ENCODE data around the gene ID2.
A peak's percentile ranks its signal among the peaks of the same experiment; 100 is the strongest.

Gene ID2

DNA sequence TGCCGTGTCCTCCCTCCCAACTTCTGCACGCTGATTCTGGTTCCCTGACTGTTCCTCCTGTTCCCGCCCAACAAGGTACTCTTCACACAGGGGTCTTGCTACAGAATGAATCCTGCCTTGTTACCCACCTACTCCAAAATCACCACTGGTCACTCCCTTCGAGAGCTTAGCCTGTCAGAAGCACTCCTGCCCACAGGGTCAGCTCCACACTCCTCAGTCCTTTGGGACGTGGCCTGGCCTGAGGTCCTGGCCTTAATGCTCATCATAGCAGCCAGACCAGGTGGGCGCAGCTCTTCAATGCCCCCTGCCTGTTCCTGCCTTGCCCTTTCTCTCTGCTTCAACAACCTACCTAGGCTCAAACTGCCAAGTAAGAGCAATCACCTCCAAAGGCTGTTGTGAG, 27.8 kb upstream of the ID2 start:
- no peaks in the 10 kb centered on the region for H4K20me1 ChIP-seq
- no peak for TF ChIP-seq Cebpa-rat (IDR thresholded peaks at IDR 0.05)
- H3K36me3 ChIP-seq, result no peaks in the 10 kb centered on the region
- no peaks in the 10 kb centered on the region for H3K9me3 ChIP-seq (replicated peaks in 1 of 11)
- H3K4me2 ChIP-seq, result peak overlapping the region in 9 of 11 experiments; percentile 49 to 90 (median 74); a peak in 17 of 22 replicates
- no peak overlapping the region for H3K9ac ChIP-seq
- peaks cover 27 to 61% (median 52%) of the 10 kb centered on the region in 10 experiments for H3K4me1 ChIP-seq
- H3K27ac ChIP-seq, result no peak overlapping the region
- no peak overlapping the region for H3K4me3 ChIP-seq
- no peaks in the 10 kb centered on the region; a peak in 1 of 22 replicates for H3K27me3 ChIP-seq

- H3K4me1 ChIP-seq, result peaks cover 31 to 66% (median 56%) of the 10 kb centered on the region in 10 experiments
- no peaks in the 10 kb centered on the region for H3K36me3 ChIP-seq
- H3K9ac ChIP-seq, result no peak overlapping the region
- no peak overlapping the region for H3K27ac ChIP-seq
- H3K9me3 ChIP-seq (replicated peaks in 1 of 11), result no peaks in the 10 kb centered on the region
- peak overlapping the region in 3 of 11 experiments; percentile 69 to 90 (median 79); a peak in 3 of 22 replicates for H3K4me2 ChIP-seq
- no peak for TF ChIP-seq Cebpa-rat (IDR thresholded peaks at IDR 0.05)
- no peaks in the 10 kb centered on the region for H4K20me1 ChIP-seq
- H3K4me3 ChIP-seq, result no peak overlapping the region
- no peaks in the 10 kb centered on the region; a peak in 1 of 22 replicates for H3K27me3 ChIP-seq
Measured at GRCh38 chr2:8654483-8654882, 27.4 kb upstream of the ID2 start.

DNA sequence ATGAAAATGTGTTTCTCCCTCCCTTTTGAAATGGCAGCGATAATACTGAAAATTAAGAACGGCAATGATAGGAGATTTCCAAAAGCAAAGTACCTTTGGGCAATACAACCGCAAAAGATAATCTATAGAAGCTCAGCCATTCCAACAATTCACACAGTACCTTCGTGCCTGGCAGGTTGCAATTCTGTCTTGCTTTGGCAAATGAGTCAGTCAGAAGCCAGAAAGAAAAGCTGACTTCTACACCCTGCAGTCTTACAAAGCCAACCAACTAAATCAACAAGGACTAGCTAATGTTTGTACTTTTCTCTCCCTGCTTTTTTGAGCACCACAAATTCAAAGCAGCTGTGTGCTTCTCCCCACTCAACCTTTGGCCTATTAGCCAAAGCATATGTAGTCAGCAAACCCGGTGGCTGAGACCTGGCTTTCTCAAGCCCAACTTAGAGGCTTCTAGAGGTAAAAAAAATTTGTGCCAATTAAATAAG, 25.7 kb upstream of the ID2 start:
- H3K36me3 ChIP-seq, result no peaks in the 10 kb centered on the region
- no peak overlapping the region for H3K27ac ChIP-seq
- no peaks in the 10 kb centered on the region for H3K9me3 ChIP-seq (replicated peaks in 1 of 11)
- H3K27me3 ChIP-seq, result no peaks in the 10 kb centered on the region; a peak in 1 of 22 replicates
- H3K4me3 ChIP-seq, result no peak overlapping the region
- TF ChIP-seq Cebpa-rat (IDR thresholded peaks at IDR 0.05), result no peak
- H4K20me1 ChIP-seq, result no peaks in the 10 kb centered on the region
- H3K4me1 ChIP-seq, result peaks cover 38 to 75% (median 66%) of the 10 kb centered on the region in 10 experiments
- H3K4me2 ChIP-seq, result peak overlapping the region in 8 of 11 experiments; percentile 19 to 78 (median 51); a peak in 10 of 22 replicates
- no peak overlapping the region for H3K9ac ChIP-seq

GRCh38 chr2:8656811-8657210, 25.0 kb upstream of the ID2 start:
- H3K27ac ChIP-seq, result no peak overlapping the region
- no peaks in the 10 kb centered on the region for H4K20me1 ChIP-seq
- H3K4me1 ChIP-seq, result peaks cover 38 to 73% (median 65%) of the 10 kb centered on the region in 10 experiments
- no peak overlapping the region for H3K4me3 ChIP-seq
- no peak for TF ChIP-seq Cebpa-rat (IDR thresholded peaks at IDR 0.05)
- H3K9ac ChIP-seq, result no peak overlapping the region
- H3K27me3 ChIP-seq, result no peaks in the 10 kb centered on the region; a peak in 1 of 22 replicates
- no peaks in the 10 kb centered on the region for H3K9me3 ChIP-seq (replicated peaks in 1 of 11)
- peak overlapping the region in 8 of 11 experiments; percentile 19 to 78 (median 51); a peak in 14 of 22 replicates for H3K4me2 ChIP-seq
- no peaks in the 10 kb centered on the region for H3K36me3 ChIP-seq

DNA sequence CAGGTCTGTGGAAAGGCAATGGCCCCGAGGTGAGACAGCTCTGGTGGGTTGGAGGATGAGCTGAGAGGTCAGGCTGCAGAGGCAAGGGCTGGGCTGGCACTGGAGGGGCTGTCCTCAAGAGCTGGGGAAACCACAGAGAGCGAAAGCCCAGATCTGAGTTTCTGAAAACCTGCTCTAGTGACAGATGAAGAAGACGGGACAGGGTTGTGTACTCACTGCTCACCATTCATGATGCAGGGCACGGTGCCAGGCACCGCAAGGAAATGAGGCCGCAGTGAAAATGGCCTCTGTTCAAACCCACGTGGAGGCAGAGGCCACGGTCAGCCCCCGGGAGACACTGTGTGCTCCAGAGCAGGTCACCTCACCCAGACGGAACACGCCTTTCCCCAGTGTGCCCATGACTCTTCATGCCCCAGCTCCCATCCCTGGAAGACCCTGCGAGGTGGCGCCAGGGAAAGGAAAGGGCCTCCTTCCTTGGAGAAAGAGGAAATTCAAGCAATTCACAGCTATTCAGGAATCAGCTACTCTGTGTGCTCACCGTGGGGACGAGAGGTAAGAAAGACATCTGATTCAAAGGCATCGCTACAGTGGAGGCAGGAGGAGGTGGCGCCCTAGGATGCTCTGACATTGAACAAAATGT, 24.3 kb upstream of the ID2 start:
- no peak overlapping the region; a peak in 1 of 22 replicates for H3K9ac ChIP-seq
- no peak for TF ChIP-seq Cebpa-rat (IDR thresholded peaks at IDR 0.05)
- peak overlapping the region; percentile 58 to 87 (median 78) for H3K4me2 ChIP-seq

GRCh38 chr2:8658064-8658862, 23.6 kb upstream of the ID2 start:
- Histone ChIP-seq H3K4me1 (peaks cover 32 to 64% (median 55%) of the 10 kb centered on the region in 10 experiments), H3K9me3 (replicated peaks in 1 of 11) (no peaks in the 10 kb centered on the region), H4K20me1 (no peaks in the 10 kb centered on the region), H3K4me3 (no peak overlapping the region), H3K27me3 (peaks cover 0 to 3% (median 0%) of the 10 kb centered on the region in 11 experiments; a peak in 2 of 22 replicates), H3K9ac (peak overlapping the region in 2 of 11 experiments; percentile 19 to 29; a peak in 1 of 22 replicates), H3K4me2 (peak overlapping the region; percentile 58 to 87 (median 78)), H3K36me3 (no peaks in the 10 kb centered on the region), H3K27ac (peak overlapping the region in 2 of 11 experiments; percentile 5 to 10; a peak in 1 of 22 replicates)
- no peak for TF ChIP-seq Cebpa-rat (IDR thresholded peaks at IDR 0.05)

More for the DNA sequence above, 24.3 kb upstream of the ID2 start:
- Histone ChIP-seq H3K4me3 (no peak overlapping the region), H3K9me3 (replicated peaks in 1 of 11) (no peaks in the 10 kb centered on the region), H3K27ac (no peak overlapping the region), H3K4me1 (peaks cover 38 to 71% (median 62%) of the 10 kb centered on the region in 10 experiments), H3K27me3 (no peaks in the 10 kb centered on the region; a peak in 1 of 22 replicates), H3K36me3 (no peaks in the 10 kb centered on the region), H4K20me1 (no peaks in the 10 kb centered on the region)

GRCh38 chr2:8659092-8659734, 22.6 kb upstream of the ID2 start:
- peak overlapping the region in 5 of 11 experiments; percentile 5 to 37 (median 10); a peak in 4 of 22 replicates for H3K27ac ChIP-seq
- H3K9me3 ChIP-seq (replicated peaks in 1 of 11), result no peaks in the 10 kb centered on the region
- peak overlapping the region in 4 of 11 experiments; percentile 19 to 38 (median 33); a peak in 7 of 22 replicates for H3K9ac ChIP-seq
- H3K36me3 ChIP-seq, result no peaks in the 10 kb centered on the region
- no peak overlapping the region for H3K4me3 ChIP-seq
- peak overlapping the region; percentile 36 to 87 (median 78) for H3K4me2 ChIP-seq
- no peaks in the 10 kb centered on the region for H4K20me1 ChIP-seq
- H3K4me1 ChIP-seq, result peaks cover 28 to 64% (median 54%) of the 10 kb centered on the region in 10 experiments
- TF ChIP-seq Cebpa-rat (IDR thresholded peaks at IDR 0.05), result 0 out of 22 replicates have a peak, but pooled peaks of 1 of the 11 experiments have one; percentile 13
- H3K27me3 ChIP-seq, result peaks cover 0 to 6% (median 0%) of the 10 kb centered on the region in 11 experiments; a peak in 3 of 22 replicates

DNA sequence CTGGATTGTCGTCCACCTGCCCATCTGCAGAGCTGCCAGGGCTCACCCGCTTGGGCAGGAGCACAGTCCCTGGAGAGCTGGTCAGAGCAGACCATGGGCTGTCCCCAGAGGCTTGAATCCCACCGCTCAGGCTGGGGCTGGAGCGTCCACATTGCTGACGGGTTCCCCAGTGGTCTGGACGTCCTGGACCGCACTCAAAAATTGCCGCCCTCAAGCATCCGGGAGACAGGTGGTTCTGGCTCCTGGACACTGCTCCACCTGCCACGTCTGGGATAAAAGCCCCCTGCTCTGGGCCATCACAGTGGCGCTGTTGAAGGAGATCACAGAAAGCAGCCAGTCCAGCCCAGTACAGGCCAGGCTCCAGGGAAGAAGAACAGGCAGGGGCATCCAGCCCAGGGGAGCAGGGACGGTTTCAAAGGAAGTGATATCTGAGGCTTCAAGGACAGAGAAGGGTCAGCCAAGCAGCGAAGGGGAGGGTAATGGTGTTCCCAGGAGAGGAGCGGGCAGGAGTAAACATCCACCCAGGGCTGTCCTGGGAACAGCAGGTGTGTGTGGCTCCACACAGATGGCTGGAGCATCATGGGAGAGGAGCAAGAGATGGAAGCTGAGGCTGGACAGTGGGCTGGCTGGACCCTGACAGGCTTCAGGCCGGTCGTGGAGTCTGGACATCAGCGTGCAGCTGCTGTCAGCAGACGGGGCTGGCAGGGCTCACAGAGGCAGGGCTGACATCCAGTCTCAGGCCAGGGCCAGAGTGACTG, 21.9 kb upstream of the ID2 start:
- Histone ChIP-seq H3K4me3 (no peak overlapping the region), H4K20me1 (no peaks in the 10 kb centered on the region), H3K9me3 (replicated peaks in 1 of 11) (no peaks in the 10 kb centered on the region), H3K4me1 (peaks cover 28 to 68% (median 60%) of the 10 kb centered on the region in 10 experiments), H3K27me3 (peaks cover 0 to 6% (median 0%) of the 10 kb centered on the region in 11 experiments; a peak in 3 of 22 replicates), H3K36me3 (no peaks in the 10 kb centered on the region), H3K4me2 (peak overlapping the region; percentile 36 to 87 (median 78)), H3K27ac (peak overlapping the region in 2 of 11 experiments; percentile 7 to 10; a peak in 1 of 22 replicates), H3K9ac (peak overlapping the region in 4 of 11 experiments; percentile 2 to 39 (median 20); a peak in 2 of 22 replicates)
- TF ChIP-seq Cebpa-rat (IDR thresholded peaks at IDR 0.05), result no peak

All from BLaER1 treated with 17β-estradiol and CSF1 and Interleukin-3, amounts not matched to agents 10 nM and 100 nM (cell line).